HL-60 (cell line): ENCODE measurements around the gene FAU.

Source experiments
- SPI1 ChIP-seq: IDR thresholded peaks from 2 replicates; pipeline ENCODE4 v1.6.1; 2012; ENCODE audit warnings: low read depth, mild to moderate bottlenecking, borderline replicate concordance
- TF ChIP-seq, protein P1 (sequence below): IDR thresholded peaks from one replicate; pipeline ENCODE4 v1.5.1; 2011; ENCODE audit warnings: low read length, control low read depth, inconsistent platforms; ENCODE audit not compliant: insufficient read depth
- TF ChIP-seq, protein P2 (sequence below): IDR thresholded peaks from 2 replicates; pipeline ENCODE4 v1.6.1; 2012; ENCODE audit warnings: low read depth; ENCODE audit not compliant: insufficient replicate concordance

DNA sequence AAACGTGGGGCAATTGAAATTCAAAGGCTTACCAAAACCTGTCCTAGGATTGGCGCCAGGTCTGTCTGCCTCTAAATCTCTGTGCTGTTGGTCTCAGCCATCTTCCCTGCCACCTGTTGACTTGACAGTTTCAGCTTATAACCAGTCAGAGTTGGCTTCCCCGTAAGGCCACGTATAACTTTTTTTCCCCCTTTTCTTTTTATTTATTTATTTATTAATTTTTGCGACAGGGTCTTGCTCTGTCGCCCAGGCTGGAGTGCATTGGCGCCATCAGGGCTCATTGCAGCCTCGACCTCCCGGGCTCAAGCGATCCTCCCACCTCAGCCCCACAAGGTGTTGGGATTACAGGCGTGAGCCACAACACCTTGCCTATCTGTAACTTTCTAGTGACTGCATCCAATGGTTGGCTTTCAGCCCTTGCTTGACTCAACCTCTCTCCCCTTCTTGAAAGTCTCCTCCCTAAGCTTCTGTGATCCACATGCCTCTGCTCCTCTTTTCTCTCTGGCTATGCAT is 13.8 kb upstream of the FAU start:
- TF ChIP-seq, protein P1, sequence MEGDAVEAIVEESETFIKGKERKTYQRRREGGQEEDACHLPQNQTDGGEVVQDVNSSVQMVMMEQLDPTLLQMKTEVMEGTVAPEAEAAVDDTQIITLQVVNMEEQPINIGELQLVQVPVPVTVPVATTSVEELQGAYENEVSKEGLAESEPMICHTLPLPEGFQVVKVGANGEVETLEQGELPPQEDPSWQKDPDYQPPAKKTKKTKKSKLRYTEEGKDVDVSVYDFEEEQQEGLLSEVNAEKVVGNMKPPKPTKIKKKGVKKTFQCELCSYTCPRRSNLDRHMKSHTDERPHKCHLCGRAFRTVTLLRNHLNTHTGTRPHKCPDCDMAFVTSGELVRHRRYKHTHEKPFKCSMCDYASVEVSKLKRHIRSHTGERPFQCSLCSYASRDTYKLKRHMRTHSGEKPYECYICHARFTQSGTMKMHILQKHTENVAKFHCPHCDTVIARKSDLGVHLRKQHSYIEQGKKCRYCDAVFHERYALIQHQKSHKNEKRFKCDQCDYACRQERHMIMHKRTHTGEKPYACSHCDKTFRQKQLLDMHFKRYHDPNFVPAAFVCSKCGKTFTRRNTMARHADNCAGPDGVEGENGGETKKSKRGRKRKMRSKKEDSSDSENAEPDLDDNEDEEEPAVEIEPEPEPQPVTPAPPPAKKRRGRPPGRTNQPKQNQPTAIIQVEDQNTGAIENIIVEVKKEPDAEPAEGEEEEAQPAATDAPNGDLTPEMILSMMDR: no peak
- TF ChIP-seq, protein P2, sequence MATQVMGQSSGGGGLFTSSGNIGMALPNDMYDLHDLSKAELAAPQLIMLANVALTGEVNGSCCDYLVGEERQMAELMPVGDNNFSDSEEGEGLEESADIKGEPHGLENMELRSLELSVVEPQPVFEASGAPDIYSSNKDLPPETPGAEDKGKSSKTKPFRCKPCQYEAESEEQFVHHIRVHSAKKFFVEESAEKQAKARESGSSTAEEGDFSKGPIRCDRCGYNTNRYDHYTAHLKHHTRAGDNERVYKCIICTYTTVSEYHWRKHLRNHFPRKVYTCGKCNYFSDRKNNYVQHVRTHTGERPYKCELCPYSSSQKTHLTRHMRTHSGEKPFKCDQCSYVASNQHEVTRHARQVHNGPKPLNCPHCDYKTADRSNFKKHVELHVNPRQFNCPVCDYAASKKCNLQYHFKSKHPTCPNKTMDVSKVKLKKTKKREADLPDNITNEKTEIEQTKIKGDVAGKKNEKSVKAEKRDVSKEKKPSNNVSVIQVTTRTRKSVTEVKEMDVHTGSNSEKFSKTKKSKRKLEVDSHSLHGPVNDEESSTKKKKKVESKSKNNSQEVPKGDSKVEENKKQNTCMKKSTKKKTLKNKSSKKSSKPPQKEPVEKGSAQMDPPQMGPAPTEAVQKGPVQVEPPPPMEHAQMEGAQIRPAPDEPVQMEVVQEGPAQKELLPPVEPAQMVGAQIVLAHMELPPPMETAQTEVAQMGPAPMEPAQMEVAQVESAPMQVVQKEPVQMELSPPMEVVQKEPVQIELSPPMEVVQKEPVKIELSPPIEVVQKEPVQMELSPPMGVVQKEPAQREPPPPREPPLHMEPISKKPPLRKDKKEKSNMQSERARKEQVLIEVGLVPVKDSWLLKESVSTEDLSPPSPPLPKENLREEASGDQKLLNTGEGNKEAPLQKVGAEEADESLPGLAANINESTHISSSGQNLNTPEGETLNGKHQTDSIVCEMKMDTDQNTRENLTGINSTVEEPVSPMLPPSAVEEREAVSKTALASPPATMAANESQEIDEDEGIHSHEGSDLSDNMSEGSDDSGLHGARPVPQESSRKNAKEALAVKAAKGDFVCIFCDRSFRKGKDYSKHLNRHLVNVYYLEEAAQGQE: no peak
- no peak for TF ChIP-seq SPI1
